ENCODE measurements around the gene AKAP9.

- no peak for TF ChIP-seq CTCF (conservative IDR thresholded peaks at IDR 0.05)
- no peak for TF ChIP-seq EZH2 (IDR thresholded peaks at IDR 0.05; ENCODE audit: low read depth)
Measured at GRCh38 chr7:92035576-92035975, 94.9 kb downstream of the AKAP9 start.

Measured in PC-9 (cell line).